HG03108 (cell line): ENCODE measurements around the gene SNCA.

Experiments used
- ATAC-seq: cut with Tn5 transposase; IDR thresholded peaks from one replicate; pipeline ENCODE4 v1.9.1; 2021; ENCODE audit warnings: moderate library complexity; ENCODE audit not compliant: unreplicated experiment

The SNCA gene

DNA sequence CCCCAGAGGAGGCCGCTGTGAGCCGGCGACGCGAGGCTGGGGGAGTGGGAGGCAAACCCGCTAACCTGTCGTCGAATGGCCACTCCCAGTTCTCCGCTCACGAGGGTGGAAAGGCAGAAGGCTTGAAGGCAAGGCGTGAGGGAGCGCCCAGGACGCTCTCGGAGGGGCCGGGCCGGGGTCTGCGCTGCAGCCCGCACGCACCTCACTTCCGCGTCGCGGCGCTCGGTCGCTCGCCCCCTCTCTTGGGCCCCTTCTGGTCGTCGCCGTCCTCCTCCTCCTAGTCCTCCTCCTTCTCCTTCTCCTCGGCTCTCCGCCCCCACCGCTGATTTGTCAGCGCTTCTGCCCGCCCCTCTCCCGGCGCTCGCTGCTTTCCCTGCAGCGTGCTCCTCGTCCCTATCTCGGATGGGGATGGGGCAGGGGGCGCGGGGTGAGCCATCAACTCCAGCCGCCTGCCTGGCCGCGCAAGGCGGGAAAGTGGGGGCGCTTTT is at the start of gene SNCA:
TSS of gene SNCA (minus strand) at position 265 of the 488 bp plus-strand sequence. CDS start 1,494 bp downstream, outside the sequence.
- ATAC-seq = no peak

DNA sequence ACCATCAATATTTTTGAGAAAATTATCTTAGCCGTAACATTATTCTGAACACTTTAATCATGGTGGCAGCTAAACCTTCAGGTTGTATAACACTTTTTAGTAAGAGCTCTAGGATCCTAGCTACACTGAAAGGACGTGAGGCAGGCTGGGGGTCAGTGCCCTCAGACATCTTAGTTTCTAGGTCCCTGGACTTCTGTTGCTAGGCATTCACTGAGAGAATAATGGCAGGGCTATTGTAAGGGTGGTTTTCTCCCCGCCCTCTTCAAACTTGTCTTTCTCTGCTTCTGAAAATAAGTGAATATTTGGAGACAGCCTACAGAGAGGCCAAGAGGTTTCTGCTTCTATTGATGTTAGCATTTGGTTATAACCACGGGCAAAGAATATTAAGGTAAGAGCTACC is 42.3 kb upstream of the SNCA start:
- ATAC-seq = no peak

DNA sequence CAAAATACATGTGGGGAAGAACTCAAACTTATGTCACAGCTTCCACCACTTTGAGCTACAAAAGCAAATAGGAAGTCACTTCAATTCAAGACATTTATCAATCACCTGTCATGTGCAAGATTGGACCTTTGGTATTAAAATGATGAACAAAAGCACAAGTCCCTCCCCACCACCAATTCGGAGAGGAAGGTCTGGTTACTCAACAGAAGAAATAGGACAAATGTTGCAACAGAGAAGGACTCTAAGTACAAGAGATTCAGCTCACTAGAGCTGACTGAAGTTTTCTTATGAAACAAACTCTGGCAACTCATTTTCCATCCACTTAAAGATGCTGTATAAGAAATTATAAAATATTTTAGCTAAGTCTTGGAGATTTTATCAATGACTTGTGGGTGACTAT is 41.6 kb upstream of the SNCA start:
- no peak for ATAC-seq

DNA sequence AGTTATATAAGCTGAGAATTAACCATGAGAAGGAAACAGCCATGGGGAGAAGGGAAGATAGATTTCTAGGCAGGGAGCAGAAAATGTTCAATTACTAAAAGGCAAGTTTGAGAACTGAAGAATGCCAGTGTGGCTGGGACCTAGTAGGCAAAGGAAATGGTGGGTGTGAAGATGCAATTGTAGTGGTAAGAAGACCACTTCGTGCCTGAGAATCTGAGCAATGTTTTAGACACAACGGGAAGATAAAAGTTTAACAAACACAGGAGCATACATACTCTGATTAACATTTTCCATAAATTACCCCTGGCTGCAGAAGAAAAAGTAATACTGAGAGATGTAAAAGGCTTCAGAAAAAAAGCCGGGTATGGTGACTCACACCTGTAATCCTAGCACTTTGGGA is 39.6 kb upstream of the SNCA start:
- ATAC-seq = no peak

DNA sequence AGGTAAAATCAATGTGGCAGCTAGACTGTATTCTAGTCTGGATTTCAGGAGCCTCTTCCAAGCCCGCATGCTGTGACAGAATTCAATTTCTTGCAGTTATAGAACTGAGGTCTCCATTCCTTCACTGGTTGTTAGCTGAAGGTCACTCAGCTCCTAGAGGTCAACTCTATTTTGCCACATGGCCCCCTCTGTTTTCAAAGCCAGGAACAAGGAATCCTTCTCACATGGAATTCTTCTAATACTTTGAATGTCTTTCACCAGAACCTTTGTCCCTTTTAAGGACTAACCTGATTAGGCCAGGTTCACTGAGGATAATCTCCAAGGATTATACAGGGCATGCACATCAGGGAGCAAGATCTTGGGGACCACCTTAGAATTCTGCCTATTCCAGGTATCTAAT is 34.2 kb upstream of the SNCA start:
- ATAC-seq = no peak

DNA sequence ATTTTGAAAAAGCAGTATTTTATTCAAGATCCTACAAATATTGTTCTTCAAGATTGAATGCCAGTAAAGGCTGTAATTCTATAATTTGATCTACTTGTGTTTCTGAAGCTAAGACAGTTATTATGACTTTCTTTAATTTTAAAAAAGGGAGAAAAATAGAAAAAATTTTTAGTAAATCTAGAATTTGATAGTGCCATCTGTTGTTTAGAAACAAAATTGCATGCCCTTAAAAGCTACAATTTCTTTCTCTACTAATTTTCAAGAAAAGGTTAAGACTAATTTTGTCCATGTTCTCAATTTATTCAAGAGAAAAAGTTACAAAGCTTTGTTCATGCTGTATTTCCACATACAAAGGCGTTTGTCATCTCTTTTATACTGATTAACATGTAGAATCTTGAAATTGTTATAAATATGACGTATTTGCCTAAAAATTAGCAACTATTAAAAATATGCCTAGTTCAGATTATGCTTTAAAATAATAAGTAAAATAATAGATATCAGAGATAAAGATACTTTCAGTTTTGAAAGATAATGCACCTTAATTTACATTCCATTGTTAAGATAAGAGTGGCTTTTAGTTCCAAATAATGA is 32.1 kb upstream of the SNCA start:
- ATAC-seq = no peak

- no peak for ATAC-seq
Measured at GRCh38 chr4:89868276-89868675, 31.3 kb upstream of the SNCA start.

DNA sequence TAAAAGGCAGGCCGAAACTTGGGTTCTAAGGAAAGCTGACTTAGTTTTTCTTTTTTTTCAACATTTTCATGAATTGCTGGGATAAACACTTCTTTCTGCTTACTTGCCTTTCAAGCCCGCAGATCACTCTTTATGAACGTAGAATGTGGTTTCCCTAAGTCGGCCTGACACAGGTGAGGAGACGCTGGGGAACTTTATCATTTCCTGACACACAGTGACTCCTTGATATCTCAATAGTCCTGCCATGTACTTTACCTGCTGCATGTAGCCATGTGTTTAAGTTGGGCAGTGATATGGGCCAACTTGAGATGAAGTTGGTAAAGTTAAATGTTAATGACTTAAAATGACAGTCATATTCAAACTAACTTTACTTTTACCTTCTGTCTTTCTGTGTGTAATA is 26.6 kb upstream of the SNCA start:
- no peak for ATAC-seq

GRCh38 chr4:89860971-89861370 is 24.0 kb upstream of the SNCA start:
- no peak for ATAC-seq

DNA sequence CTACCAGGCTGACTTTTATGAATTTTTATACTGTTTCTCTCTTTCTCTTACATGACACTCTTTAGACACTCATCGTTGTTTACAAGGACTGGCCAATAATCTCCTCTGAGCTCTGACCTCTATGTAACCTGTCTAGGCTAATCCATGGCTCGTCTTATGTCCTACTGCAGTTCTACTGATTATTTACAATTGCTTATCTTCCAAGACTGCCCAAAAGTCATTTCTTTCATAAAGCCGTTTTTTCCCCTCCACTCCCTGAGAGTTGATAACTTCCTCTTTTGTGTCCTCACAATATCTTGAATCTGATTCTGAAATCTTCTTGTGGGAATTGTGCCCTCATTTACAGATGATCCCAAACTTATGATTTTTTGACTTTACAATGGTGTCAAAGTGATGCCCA is 18.3 kb upstream of the SNCA start:
- no peak for ATAC-seq

- no peak for ATAC-seq
Measured at GRCh38 chr4:89847571-89848325, 10.8 kb upstream of the SNCA start.

- no peak for ATAC-seq
Measured at GRCh38 chr4:89839558-89839957, 2.6 kb upstream of the SNCA start.

DNA sequence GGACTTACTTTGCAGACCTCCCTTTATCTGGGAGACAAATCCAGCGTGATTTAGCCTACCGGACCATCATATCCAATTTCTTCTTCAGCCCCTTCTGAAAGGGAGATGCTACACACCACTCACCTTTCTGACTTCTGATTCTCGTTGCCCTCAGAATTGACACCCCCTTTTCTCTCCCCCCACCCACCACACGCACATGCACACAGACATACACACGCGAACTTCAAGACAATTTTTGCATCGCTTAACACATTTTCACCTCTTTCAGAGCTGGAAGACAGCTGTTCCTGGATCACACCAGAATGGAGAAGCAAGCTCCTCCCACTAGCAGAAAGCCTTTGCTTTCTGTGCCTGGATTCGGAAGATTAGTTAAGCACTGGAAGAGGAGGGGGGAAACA is 1.0 kb upstream of the SNCA start:
- ATAC-seq = no peak

GRCh38 chr4:89837385-89837992 is 528 bp upstream of the SNCA start:
- ATAC-seq = no peak

- ATAC-seq = no peak
Measured at GRCh38 chr4:89836031-89836745, 773 bp downstream of the SNCA start.

- no peak for ATAC-seq
Measured at GRCh38 chr4:89835413-89835812, 1.5 kb downstream of the SNCA start.

DNA sequence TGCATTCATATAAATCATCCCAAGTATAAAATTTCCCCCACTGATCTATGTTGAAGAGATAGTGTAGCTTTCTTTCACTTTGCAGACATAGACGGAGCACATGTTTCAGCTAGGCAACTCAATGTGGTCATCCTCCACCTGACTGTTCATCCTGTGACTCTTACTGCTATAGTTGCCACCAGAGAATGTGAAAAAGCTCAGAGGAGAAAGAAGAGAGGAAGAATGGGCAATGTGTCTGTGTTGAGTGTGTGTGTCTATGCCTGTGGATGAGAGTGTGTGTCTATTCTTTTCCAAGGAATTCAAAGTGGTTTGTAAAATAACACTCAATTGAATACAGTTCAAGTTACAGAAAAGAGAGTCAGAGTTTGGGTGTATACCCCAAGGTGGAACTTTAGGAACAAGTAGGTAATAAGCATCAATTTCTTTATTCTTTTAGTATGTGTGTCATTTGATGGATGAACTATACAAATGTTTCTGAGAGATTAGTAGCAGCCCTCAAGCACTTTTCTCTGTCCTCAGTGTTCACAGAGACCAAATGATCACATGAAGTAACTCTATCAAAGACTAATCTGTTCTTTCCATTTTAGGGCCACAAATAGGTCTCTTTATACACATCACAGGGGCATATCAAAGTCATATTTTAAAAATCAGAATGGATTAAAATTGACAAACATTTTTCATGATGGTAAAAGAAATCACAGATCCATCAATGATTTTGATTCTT is 2.3 kb downstream of the SNCA start:
- no peak for ATAC-seq

DNA sequence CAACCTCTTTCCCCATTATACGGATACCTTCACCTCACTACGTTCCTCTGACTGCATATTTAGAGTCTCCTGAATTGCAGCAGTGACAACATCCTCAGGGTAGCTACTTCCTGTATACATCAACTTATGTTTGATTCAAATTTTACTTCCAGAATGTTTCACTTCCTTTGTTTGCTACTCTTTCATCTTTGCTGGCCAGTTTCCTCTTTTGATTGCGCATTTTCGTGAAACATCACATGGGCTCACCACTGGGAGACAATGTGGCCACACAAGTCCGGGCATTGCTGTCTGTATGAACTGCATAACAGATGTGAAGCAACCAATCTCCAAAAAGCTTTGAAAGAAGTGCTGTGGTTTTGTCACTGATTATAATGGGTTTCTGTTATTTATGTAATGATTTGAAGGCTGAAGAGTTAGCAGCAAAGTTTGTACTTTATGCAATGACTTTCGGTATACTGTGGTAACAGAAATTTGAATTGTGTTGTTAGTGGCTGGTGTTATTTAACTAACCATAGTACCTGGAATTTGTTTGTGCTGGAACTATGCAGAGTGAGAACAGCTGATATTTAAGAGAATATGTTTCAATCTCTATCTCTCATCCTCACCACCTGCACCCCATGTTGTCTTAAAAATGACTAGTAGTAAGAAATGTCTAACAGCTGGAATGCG is 7.4 kb downstream of the SNCA start:
- ATAC-seq = peak; percentile 68

DNA sequence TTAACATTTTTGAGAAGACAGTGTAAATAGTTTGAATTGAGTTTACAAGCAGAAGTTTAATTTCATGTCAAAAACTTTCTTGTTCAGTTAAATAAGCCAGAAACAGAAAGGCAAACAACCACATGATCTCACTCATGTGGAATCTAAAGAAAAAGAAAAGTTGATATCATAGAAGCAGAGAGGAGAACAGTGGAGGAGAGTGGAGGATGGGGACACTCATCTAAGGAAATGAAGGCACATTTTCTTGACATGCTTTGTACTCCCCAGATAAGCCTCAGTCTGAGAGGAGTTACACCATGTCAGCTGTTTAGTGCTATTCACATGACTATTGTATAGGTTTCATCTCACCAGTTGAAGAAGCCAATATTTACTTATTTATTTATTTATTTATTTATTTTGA is 13.5 kb downstream of the SNCA start:
- no peak for ATAC-seq

DNA sequence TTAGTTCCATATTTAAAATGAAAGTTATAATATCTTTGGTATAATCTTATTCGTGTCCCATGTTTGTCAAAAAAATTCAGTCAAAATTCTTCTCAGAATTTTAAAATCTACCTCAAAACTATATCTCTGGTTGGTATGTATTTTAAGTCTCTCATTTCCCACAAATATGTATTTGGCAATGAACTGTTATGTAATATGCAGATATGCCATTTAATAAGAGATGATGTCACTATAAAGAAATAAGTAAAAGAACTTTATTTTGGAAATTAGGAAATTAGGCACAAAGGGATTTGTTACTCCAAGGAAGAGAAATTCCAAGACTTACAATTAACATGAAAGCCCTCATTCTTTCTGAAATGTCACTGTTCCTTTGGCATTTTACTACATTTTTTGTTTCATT is 15.3 kb downstream of the SNCA start:
- no peak for ATAC-seq
